Hematopoietic multipotent progenitor cell (in vitro differentiated cells): ENCODE data around the gene NFKBIE. TPM values are rescaled to one million over a fixed set of nuclear protein-coding genes. Genes with fewer than 3 reads are reported as not detected.
"Not testable (repeated sequence)": the region's sequence is repeated elsewhere in the genome, so short reads cannot be mapped to it uniquely, and the experiment has no call there.

ENCODE experiments used
- DNase-seq, 3 donors: peaks; one replicate each; pipeline ENCODE4 v3.0.0-alpha.2; 2011 to 2015; ENCODE audit warnings: low read depth in 2 of 3, low spot score in 2 of 3
- total RNA-seq: library from RNA; depleted of rRNA; stranded (reverse); fragments of >200 nt; gene quantifications from one replicate; pipeline ENCODE4 v1.2.3, GENCODE V29; 2012

The NFKBIE gene
- total RNA-seq, 1 donor = 38.8 TPM

DNA sequence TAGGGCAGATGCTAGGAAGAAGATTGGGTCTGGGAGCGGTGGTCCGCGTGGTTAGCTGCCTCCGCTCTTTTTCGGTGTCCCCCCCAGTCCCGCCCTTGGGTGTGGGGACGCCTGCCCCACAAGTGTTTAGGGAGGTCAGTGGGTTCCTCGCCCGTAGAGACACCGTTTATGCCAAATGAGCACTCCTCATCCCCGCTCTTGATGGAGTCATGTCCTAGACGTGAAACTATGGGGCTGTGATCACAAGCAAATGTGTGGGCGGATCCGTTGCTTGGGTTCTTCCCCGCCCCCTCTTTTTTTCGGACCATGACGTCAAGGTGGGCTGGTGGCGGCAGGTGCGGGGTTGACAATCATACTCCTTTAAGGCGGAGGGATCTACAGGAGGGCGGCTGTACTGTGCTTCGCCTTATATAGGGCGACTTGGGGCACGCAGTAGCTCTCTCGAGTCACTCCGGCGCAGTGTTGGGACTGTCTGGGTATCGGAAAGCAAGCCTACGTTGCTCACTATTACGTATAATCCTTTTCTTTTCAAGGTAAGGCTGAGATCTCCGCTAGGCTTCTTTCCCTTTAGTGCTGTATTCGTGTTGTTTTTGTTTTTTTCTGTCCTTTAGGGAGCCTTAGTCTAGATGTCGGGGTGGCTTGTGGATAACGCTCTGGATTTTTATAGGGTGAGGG lies 18.6 kb downstream of the NFKBIE start, which contains the start of gene HSP90AB1:
TSS of gene HSP90AB1 (plus strand) at position 439 of the 675 bp plus-strand sequence. CDS start 1,529 bp downstream, outside the sequence.
- DNase-seq = peak; percentile 90 to 98 (median 95)

DNA sequence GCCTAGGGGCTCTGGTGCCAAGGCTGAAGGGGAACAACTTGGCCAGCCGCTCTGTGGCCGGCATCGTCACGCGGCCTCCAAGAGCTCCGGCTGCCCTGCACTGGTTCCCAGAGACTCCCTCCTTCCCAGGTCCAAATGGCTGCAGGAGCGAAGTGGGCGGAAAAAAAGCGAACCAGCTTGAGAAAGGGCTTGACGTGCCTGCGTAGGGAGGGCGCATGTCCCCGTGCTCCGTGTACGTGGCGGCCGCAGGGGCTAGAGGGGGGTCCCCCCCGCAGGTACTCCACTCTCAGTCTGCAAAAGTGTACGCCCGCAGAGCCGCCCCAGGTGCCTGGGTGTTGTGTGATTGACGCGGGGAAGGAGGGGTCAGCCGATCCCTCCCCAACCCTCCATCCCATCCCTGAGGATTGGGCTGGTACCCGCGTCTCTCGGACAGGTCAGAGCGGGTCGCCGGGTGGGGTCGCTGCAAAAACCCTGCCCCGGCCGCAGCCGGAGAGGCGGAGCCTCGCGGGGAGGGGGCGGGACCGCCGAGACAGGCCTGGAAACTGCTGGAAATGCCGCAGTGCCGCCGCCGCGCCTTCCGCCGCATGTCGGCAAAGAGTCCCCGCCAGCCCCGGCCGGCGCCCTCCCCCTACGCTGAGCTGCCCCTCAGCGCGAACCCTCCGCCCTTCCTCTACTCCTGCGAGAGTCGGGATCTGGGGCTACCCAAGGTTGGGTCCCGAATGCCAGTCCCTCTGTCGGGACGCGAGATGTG lies 19.3 kb downstream of the NFKBIE start:
- DNase-seq = peak; percentile 68 to 83 (median 77)

DNA sequence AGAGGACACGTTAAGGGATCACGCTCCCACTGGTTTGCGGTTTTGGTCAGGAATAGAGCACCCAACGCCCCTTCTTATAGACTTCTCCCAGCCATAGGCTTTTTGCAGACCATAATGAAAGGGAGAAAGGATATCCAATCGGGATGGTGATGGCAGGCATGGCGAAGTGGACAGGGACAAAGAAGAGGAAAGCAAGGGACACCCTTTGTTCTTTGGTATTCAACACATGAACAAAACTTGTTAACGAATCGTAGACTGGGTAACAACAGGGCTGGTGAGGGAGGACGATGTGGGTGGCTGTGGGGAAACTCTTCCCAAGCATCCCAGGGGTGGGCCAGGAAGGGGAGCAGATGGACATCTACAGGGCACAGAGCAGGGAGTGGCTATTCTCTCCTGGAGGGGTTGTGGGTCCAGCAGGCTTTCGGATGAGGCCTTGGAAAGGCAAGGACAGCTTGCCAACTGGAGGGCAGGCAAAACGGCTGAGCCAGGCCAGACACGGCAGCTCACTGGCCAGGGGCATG lies 19.9 kb downstream of the NFKBIE start:
- DNase-seq = no peak

DNA sequence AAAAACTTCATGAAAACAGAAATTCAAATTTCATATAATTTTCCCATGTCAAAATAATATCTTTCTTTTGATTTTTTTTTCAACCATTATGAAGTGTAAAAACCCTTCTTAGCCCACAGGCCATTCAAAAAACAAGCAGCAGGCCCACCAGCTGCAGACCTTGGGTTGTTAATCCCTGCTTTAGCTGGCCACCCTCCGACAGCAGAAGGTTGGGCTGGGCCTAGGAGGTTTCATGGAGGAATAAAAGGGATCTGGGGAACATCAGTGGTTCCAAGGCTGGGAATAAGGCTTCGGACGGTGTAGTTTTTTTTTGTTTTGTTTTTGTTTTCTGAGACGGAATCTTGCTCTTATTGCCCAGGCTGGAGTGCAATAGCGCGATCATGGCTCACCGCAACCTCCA lies 22.0 kb downstream of the NFKBIE start:
- no peak for DNase-seq

DNA sequence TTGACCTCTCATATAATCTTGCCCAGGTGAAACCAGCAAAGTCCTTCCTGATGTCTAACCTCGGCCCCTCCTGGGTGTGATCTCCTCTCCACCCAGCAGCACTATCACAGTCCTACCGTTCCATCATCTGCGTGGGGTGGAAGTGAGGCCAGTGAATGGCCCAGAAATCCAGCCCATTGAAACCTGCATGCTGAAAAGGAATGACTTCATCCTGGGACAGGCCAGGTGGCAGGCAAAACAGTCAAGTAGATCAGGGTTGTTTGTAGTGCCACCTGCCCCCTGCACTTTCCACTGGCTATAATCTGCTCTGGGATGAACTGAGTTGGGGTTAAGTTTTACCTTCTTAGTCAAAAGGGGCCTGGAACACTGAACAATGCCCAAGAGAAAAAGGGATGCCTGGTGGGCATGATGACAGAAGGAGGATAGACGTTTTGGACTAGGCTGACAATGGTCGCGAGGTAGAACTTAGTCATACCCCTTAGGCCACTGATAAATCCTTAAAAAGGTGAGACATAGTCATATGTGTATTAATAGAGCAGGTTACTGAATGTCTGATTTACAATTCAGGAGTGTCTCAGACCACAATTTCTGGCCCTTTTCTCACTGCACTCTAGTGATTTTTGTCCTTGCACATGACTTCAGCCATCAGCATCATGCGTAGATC lies 26.5 kb downstream of the NFKBIE start:
- DNase-seq = no peak

DNA sequence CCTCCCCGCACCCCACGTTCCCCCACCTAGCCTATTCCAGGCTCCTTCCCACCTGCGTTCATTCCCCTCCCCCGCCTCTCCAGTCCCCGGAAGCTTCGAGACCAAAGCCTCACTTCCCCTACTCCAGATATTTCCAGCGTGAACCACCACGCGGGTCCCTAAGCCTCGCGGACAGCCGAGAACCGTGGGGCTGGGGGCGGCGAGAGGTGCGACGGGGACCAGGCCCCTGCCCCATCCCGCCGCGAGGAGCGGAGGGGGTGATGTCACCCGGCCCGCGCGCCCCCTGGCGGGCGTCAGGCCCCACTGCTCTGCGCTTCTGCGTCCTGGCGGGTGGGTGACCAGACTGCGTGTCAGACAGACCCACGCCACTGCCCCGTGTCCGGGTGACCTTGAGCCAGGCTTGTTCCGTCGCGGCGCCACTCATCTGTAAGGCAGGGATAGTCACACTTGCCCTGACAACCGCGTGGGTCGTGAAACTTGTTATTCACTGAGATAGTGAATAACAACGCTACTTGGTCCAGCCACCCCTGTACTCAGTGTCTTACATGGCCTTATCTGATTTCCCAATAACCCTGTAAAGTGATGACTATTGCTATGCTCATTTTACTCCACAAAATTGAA lies 27.4 kb downstream of the NFKBIE start:
- peak; percentile 65 to 84 (median 73) for DNase-seq

DNA sequence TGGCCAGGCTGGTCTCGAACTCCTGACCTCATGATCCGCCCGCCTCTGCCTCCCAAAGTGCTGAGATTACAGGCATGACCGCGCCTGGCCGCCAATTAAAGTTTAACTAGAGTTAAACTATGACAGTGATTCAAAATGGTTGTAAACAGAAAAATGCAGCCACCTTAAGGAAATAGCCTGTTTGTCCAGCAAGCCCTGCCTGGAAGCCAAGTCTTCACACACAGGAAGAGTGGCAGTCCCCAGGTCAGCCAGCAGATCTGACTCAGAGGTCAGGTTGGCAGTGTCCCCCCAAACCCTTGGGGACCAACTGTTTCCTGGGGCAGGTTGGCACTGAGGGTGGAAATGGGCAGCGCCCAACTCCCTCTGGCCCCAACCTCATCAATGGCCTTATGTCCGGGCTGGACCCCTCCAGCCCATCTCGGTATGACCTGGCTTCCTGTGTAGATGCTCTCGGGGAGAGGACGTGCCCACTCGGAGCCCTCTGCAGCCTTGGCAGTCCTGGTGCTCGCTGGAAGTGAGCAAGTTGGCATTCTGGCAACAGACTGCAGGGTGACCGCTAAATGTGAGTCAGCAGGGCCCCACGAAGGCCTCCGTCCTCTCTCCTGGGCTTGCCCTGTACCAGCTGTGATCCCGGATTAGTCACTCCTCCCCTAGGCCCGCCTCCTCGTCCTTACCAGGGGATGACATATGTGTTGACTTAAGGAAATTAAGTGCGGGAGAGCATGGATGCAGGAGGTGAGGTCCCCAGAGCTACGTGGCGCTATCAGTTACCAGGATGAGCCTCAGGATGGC lies 28.1 kb downstream of the NFKBIE start:
- peak in 2 of 3 donors; percentile 92 to 95 for DNase-seq

DNA sequence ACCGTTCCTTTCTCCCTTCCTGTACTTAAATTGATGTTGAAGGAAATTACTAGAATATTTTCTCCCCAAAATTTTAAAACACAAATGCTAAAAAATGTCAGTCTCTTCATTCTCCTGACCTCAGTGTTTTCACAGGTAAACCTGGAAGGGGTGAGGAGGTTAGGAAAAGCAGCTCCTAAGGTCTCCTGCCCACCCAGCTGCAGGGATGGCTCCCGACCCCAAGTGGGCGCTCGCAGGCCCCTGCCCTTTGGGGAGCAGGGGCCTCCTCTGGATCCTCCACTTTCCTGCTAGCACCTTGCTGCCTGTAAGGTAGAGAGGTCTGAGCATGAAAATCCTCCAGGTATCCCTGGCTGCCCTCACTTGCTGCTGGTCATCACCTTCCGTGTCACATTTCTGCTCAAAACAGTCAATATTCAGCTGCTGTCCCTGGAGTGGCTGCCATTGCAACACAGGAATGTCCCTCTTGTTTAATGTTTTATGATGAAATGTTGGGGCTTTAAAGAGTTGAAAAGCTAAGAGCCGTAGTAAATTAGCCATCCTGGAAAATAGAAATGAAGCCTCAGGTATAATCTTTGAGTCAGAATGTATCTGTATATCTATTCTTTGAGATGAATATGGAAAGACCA lies 29.3 kb downstream of the NFKBIE start:
- DNase-seq = no peak

DNA sequence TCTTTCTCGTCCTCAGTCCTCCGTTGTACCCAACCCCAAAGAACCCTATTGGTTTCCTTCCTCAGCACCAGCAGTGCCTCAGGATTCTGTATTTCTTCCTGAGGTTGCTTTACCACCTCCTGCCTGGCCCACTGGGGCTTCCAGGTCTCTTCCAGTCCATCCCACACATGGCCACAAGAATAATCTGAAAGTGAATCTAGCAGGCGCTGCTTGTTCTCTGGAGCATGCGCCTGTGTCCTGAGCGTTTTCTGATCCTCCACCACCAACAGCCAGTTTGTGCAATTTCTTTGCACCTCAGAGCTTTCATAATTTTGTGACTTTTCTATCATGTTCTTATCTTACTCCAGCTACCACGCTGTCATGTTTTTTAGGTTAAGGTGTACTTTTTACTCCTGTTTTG lies 30.1 kb downstream of the NFKBIE start:
- DNase-seq = no peak

DNA sequence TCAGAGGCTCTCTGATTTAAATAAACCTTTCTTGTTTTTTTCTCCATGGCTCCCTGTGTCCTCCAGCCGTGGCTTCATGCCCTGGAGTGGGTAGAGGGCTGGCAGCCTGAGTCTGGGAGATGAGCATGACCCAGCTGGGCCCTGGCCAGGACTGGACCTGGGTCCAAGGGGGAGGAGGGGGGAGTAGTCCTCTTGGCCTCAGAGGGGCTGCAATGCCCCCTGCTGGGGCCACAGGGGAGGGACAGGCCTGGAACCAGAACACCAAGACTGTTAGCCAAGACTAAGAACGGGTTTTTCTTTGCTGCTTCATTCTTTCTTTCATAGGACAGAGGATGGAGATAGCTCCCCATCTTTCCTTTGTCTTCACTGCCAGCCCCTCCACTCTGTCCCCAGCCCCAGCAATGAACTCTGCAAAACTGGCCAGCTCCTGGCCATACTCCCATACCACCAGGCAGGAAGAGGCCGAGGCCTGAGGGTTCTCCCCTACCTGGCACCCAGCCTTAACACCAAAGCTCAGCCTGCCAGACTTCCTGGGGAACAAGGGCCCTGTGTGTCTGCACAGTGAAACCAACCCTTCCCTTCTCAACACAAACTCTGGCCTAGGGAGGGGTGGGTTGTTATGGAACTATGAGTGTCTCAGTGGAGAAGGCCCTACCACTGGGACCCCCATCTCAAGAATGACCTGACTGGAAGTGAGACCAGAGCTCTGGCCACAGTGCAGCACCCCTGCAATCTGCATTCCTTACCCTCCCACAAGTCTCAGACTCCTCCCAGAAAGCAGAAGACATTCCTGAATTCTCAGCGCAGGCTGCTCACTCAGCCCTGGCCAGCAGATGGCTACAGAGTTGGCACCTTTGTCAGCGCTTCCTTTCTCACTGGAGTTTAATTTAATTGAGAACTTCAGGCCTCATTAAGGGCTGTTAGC lies 31.0 kb downstream of the NFKBIE start:
- peak in 1 of 3 donors; percentile 57 for DNase-seq

DNA sequence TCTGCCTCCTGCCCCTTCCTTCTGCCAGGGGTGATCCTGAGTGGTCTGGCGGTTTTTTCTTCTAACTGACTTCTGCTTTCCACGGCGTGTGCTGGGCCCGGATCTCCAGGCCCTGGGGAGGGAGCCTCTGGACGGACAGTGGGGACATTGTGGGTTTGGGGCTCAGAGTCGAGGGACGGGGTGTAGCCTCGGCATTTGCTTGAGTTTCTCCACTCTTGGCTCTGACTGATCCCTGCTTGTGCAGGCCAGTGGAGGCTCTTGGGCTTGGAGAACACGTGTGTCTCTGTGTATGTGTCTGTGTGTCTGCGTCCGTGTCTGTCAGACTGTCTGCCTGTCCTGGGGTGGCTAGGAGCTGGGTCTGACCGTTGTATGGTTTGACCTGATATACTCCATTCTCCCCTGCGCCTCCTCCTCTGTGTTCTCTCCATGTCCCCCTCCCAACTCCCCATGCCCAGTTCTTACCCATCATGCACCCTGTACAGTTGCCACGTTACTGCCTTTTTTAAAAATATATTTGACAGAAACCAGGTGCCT lies 31.7 kb downstream of the NFKBIE start:
- no peak for DNase-seq

DNA sequence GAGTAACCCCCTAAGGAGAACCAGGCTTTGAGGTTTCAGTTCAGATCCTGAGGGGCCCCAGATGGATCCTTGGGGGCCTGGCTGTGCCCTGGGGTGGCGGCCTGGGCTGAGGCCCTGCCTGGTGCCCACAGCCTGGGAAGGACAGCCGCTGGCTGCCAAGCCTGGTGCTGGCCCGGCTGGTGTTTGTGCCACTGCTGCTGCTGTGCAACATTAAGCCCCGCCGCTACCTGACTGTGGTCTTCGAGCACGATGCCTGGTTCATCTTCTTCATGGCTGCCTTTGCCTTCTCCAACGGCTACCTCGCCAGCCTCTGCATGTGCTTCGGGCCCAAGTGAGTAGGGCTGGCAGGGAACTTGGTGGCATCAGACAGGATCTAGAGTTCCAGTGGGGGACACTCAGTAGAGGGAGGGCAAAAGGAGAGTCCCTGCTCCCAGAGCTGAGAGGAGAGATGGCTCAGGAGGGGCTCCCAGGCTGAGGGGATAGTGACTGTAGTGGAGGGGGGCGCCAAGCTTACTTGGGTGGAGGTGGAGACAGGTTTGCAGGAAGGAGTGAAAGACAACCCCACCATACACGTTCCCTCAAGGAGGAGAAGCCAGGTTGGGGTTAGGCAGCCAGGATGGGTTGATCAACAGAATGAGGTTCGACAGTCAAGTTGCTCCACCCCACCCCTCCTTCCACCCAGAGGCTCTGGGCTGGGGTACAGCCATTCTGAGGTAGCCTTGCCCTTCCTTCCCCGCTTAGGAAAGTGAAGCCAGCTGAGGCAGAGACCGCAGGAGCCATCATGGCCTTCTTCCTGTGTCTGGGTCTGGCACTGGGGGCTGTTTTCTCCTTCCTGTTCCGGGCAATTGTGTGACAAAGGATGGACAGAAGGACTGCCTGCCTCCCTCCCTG lies 32.4 kb downstream of the NFKBIE start:
- DNase-seq = peak in 1 of 3 donors; percentile 46

DNA sequence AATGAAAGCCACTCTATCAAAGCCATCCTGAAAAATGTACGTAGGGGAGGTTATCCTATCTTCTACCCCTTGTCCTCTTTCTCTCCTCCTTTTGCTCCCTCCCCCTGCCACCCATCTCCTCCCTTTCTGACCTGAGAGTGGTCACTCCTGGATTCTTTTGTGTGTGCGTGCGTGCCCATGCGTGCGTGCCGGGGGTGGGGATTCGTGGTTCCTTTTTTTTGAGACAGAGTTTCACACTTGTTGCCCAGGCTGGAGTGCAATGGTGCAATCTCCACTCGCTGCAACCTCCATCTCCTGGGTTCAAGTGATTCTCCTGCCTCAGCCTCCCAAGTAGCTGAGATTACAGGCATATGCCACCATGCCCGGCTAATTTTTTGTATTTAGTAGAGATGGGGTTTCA lies 33.9 kb downstream of the NFKBIE start:
- DNase-seq = not testable (repeated sequence)

DNA sequence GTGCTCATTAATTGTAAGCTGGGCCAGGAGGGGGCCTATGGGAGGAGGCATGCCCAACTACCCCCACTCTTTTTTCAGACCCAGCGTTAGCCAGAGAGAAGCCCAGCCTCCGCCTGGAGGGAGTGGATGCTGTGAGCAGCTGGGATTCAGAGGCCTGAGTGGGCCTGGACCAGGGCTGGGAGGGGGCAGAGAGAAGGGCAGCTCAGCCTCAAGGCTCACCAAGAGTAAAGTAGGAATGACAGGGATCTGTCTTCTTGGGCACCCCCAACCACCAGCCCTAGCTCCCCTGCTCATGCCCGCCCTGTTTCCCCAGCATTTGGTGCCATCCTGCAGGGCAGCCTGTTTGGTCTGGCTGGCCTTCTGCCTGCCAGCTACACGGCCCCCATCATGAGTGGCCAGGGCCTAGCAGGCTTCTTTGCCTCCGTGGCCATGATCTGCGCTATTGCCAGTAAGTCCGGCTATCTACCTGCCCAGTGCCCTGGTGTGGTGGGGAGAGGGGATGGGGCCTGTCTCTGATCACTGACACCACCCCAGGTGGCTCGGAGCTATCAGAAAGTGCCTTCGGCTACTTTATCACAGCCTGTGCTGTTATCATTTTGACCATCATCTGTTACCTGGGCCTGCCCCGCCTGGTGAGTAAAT lies 35.2 kb downstream of the NFKBIE start:
- DNase-seq = no peak

DNA sequence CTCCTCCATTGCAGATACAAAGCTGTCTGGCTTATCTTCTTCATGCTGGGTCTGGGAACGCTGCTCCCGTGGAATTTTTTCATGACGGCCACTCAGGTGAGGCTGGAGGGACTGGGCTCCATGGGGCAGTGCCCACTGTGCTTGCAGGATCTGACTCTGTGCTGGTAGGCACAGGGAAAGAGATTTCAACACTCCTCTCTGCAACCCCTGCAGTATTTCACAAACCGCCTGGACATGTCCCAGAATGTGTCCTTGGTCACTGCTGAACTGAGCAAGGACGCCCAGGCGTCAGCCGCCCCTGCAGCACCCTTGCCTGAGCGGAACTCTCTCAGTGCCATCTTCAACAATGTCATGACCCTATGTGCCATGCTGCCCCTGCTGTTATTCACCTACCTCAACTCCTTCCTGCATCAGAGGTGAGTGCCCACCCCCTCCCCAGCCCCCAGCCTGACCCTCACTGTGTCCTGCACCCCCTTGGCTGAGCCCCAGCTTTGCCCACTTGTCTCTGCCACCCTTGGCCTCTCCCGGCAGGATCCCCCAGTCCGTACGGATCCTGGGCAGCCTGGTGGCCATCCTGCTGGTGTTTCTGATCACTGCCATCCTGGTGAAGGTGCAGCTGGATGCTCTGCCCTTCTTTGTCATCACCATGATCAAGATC lies 35.8 kb downstream of the NFKBIE start:
- no peak for DNase-seq

DNA sequence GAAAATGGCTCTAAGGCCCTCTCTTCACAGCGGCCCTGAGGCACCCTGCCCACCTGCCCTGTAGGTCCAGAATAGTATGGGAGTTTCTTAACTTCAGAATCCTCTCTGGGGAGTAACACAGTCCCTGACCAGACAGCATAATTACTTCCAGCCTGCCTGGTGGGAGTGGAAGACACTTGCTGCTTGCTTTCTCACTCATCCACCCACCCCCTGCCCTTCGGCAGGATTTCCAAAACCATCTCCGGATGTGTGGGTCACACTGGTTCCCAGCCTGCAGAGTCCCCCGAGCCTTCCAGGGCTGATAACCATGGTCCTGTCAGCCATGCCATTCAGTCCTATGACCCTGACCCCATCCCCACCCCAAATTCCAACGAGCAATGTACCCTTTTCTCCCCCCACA lies 36.5 kb downstream of the NFKBIE start:
- DNase-seq = no peak
